B cell (primary cell): ENCODE results near the gene ESD.

Source experiments
- EZH2 ChIP-seq: IDR thresholded peaks from 2 replicates; pipeline ENCODE4 v1.6.1; 2012; ENCODE audit warnings: borderline replicate concordance, low read depth, mild to moderate bottlenecking, moderate library complexity, low read length; ENCODE audit not compliant: insufficient read depth, poor library complexity, severe bottlenecking
- TF ChIP-seq, protein P1 (sequence below): fragments of 200-600 bp; IDR thresholded peaks from one replicate; pipeline ENCODE4 v1.8.0; 2022; ENCODE audit warnings: antibody characterized with exemption, mild to moderate bottlenecking

DNA sequence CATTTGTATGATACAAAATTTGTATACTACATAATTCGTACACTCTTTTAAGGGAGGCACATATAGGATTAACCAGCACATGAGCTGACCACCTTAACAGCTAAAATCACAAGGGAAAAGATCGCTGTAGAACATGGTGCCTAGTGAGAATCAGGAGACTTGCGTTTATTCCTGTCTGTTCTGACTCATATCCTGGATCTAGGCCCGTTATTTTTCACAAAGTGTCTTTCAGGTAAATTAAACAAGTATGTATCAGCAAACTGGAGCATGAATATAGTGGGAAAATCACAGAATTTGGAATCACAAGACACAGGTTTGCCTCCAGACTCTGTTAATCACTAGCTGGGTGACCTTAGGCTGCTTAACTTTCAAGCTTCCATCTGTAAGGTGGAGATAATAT lies 47.5 kb upstream of the ESD start:
- TF ChIP-seq, protein P1, sequence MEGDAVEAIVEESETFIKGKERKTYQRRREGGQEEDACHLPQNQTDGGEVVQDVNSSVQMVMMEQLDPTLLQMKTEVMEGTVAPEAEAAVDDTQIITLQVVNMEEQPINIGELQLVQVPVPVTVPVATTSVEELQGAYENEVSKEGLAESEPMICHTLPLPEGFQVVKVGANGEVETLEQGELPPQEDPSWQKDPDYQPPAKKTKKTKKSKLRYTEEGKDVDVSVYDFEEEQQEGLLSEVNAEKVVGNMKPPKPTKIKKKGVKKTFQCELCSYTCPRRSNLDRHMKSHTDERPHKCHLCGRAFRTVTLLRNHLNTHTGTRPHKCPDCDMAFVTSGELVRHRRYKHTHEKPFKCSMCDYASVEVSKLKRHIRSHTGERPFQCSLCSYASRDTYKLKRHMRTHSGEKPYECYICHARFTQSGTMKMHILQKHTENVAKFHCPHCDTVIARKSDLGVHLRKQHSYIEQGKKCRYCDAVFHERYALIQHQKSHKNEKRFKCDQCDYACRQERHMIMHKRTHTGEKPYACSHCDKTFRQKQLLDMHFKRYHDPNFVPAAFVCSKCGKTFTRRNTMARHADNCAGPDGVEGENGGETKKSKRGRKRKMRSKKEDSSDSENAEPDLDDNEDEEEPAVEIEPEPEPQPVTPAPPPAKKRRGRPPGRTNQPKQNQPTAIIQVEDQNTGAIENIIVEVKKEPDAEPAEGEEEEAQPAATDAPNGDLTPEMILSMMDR: no peak
- no peak for TF ChIP-seq EZH2
